GM19043 (cell line): Measurements from ENCODE around the gene GALNT10.

Experiments
- ATAC-seq: cut with Tn5 transposase; IDR thresholded peaks from one replicate; pipeline ENCODE4 v1.9.1; 2021; ENCODE audit warnings: low read depth; ENCODE audit not compliant: unreplicated experiment

The GALNT10 gene

DNA sequence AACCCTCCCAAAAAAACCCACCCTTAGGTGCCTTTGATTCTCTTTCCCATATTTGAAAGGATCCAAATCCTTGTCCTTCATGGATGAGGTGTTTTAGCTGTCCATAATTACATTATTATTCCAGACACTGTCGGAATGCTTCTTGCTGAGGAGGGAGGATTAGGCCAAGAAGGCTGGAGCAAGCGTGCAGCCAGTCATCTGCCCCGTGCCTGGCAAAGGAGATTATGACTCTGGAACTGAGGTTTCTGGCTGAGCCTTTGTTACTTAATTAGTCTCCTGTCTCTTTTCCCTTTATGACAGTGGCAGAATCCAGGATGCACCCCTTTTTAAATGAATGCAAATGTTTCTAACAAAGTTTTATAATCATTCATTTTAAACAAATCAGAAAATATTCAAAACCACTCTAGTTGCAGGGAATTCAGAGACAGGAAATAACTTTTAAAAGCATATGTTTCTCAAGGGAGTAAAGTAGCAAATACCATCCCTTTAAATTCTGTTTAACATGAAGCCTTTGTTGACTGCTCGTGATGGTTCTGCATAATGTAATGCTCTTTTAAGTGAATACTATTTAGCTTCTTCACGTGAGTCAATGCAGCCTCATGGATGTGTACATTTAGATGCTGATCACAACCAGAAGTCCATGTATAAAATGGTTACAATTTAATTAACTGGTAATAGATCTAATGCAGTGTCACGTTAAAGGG is 69.8 kb downstream of the GALNT10 start:
- no peak for ATAC-seq

DNA sequence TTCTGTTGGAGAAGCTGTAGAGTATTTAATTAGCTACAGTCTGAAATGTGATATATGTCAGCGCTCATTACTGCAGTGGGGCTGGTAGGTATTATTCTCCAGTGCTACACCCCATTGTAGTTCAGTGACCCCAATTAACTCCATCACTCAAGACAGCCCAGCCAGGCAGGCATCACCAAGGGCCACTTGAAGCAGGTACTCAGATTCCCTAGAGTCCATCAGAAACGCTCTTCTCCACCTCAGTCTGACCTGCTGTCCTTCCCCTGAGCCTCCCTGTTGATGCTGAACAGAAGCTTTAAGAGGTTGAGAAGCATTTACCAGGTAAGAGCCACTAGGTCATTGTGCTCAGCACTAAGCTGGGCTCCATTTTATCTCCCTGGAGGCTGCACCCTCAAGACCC is 71.8 kb downstream of the GALNT10 start:
- ATAC-seq: no peak

DNA sequence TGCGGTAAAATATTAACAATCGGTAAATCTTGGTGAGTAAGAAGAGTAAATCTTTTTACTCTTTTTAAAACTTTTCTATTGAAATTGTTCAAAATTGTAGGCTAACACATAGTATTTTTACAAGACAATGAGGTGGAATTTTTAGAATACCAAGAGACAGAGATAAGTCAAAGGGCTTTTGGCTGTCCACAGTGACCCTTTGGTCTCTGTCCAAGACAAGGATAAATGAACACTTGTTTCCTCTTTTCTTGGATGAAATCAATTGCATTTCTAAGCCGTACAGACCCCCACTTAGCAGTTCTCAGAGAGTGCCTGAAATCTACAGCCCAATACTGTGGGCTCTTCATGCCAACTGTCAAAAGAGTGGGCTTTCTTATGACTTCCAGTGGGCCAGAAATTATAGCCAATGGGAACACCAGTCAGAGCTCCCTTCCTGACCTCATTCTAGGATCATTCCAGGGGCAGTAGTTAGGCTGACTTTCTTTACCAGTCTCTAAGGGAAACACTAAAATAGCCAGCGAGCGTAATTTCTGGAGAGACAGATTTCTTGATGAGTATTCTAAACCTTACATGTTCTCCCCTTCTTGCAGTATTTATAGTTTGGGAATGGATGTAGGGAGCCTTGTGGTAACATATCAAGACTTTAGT is 74.1 kb downstream of the GALNT10 start:
- ATAC-seq: no peak

DNA sequence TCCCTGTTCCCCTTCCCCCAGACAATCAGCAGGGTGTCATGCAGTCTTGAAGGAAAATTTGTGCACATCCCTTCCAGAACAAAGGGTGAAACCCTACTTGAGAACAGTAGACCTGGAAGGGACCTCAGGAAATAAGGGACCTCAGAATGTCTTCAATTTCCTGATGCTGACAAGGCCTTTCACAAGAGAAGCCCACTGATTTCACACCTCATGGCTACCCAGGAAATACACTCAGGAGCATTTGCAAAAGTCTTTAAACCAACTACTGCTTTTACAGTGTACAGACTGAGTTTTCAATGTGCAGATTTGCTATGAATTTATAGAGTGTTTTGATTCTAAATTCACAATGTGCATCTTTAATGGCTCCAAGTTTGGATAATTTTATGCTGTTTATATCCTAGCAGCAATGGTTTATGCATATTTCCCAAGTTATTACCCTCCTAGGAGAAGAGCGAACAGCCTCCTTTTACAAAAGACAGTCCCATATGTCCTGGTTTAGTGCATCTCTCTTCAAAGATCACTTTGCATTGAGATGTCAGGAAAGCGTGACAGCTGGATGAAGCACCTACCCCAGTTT is 74.8 kb downstream of the GALNT10 start:
- no peak for ATAC-seq

DNA sequence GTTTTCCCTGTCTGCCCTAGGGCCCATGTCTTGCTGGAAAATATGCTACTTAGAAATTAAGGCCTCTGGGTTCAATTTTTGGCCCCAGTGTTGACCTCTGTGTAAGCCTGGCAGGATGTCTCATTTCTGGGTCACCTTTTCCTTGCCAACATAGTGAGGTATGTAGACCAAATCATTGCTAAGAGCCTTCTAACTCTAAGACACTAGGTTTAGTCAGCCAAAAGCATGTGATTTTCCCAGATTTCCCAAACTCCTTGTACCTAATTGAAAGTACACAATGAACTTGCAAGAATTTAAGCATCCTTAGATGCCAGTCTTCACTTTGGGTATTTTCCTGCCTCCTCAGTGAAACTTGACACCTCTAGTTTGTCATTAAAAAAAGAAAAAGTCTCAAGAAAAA is 77.0 kb downstream of the GALNT10 start:
- ATAC-seq: no peak

DNA sequence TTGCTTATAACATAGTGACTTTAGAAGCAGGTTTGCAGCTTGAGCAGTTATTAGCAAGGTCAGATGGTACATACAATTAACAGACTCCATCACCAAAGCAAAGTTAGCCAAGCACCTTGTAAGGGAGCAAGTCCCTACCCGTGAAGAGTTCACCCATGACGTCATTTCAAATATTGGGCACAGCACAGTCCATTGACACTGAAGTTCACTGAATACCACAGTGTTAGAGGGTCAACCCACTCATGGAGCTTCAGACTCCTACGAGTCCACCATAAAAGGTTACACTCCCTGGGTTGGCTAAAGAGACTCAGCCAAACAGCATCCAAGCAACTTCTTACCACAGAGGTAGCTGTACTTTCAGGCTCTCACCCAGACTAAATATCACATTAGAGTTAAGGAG is 77.5 kb downstream of the GALNT10 start:
- no peak for ATAC-seq

DNA sequence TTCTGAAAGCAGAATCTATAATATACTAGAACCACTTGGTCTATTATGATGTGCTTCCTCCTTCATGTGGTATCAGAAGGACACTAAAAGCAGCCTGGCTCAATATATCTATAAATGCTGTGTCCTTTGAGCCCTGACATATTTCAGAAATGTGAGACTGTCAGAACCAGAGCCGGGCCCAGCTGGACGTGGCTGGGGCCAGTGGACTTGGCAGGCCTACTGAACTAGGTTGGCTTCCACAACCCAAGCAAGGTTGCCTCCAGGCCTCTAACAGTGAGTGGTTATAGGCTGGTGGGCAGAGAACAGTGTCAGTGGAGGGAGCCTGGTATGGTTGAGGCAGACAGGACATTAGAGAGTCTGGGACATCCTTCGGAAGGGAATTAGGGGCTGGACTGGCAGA is 78.9 kb downstream of the GALNT10 start:
- no peak for ATAC-seq

DNA sequence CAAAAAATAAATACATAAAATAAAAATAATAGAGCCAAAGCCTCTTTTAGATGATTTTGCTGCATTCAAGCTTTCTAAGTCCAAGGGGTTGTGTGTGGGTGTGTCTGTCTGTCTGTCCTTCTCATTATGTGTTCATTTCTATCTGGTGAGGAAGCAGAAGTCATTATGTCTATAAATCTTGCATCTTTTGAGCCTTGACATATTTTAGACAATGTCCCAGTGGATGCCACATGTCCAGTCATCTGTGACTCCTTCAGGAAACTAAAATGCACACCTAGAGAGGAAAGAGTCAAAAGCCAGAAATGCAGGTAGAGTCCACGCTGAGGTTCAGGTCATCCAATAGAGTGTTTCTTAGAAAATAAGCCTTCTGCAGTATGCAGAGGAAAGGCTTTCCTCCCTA is 80.9 kb downstream of the GALNT10 start:
- ATAC-seq: no peak

DNA sequence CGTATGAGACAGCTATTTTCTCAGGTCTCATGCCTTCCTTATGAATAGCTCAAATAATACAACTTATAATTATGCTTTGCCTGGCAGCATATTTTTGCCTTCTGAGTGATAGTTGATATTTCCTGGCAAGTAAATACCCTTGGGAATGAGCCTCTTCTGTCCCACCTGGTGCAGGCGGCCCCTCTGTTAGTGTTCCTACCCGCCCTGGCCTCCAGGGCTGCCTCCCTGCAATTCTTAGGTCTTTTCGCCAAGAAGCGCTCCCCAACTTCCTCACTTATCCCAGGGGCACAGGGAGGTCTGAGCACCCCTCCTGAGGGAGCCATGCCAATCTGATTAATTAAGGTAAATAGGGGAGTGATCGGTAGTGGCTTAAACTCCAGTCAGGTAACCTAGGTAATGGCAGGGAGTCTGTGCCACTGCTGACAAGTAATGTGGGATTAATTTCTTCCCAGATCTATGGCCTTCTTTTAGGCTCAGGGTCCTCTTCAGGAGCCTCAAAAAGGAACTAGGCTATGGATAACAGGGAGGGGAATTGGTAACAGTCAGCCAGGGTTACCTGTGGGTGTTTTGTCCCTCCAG is 81.5 kb downstream of the GALNT10 start:
- no peak for ATAC-seq

DNA sequence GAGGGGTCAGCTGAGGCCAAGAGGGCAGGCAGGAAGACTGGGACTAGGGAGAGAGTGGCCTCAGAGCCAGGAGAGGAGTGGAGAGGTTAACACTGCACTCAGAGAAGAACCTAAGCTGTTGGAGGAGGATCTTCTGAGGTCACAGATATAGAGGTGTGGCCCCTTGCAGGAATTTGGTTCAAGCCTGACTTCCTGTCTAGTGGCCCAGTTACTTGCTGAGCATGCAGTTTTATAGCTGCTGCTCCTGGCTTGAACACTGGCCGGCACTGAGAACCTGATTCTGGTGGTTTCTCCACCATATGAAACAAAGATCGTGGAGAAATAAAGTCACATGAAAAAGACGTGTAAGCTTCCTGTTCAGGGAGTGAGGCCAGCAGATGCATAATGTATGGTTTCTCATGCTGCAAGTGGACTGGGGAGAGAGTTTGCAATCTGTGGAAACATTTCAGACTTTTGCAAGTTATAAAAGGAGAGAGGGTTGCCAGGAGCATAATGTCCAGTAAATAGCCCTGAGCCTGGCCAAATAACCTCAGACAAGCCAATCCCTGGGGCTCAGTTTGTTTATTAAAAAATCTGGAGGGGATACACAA is 82.6 kb downstream of the GALNT10 start:
- ATAC-seq: peak; percentile 67

DNA sequence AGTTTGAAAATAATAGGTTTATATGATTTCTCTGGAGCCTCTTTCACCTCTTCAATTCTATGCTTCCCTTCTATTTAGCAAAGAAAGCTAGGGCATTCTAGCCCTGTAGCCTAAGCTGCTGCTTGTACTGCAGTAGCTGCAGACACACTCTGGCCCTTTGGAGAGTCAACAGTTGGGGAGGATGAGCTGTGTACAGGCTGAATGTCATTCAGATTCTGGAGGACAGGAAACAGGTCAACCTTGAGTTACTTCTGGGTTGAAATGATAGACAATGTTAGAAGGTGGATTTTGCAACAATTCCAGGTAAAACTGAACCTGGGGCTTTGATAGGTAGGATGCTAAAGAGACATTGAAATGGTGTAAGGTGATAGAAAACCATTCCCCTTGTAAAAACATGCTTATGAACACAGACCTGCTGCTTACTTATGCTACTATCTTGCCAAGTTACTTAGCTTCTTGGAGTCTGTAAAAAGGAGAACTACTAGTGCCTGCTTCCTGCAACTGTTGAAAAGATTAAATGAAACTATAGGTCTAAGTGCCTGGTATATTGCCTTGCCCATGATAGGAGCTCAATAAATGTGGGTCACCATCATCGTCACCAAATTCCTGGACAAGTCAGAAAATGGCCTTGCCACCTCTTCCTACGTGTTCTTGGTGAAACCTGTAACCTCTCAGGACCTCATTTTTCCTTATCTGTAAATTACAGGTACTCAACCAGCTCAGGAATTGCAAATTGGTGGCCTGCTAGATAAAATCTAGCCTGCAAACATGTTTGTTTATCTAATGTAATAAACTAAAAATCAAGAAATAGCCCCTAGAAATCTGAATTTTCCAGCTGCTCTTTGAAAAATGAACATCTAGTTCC is 83.7 kb downstream of the GALNT10 start:
- ATAC-seq: no peak

DNA sequence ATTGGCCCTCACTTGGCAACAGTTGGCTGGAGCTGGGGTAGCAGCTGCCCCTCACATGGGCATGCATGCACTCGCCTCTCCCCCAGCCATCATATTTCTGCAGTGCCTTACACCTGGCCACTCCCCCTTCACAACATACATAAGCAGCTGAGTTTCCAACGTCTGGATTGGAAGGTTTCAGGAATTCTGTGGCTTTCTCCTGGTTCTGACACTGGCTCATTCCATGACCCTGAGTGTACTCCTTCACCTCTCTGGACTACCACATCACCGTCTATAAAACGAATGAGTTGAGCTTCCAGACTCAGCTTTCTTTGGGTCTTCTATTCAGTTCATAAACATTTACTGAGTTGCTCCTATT is 84.3 kb downstream of the GALNT10 start:
- ATAC-seq: no peak

DNA sequence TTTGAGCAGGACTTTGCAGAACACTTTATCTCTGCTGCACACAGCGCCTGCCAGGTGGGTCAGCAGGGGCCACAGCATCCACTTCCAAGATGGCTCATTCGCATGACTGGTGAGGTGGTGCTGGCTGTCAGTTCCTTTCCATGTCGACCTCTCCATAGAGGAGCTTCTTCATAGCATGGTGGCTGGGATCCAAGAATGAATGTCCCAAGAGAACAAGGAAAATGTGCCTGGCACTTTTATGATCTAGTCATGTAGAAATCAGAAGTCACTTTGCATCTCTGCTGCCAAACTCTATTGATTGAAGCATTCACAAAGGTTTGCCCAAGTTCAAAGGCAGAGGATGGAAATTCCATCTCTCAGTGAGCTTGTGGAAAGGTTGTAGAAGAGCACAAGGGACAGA is 85.0 kb downstream of the GALNT10 start:
- no peak for ATAC-seq

DNA sequence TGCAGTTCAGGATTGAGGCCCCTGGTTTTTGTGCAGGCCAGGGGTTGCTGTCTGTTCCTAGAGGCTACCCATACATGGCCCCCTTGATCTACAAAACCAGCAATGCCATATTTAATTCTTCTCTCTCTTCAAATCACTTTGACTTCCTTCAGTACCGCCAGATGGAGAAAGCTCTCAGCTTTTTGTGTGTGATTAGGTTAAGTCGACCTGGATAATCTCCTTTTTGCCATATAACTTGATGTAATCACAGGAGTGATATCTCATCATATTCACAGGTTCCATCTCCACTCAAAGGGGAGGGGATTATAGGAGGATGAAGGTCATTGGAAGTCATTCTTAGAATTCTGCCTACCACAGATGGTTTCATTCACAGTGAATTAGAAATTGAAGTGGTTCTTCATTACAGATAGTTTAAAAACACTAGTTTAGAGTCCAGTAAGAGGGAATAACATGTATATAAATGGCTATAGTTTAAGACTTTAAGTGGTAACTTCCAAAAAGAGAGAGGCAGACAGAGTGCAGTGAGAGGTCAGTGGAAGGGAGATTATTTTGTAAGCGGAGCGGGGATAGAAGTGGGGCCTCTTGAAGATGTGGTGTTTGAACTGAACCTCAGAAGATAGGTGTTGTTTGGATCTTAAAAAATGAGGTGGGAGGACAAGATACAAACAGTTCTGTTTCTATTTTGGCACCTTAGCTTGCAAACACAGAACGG is 85.9 kb downstream of the GALNT10 start:
- ATAC-seq: no peak

DNA sequence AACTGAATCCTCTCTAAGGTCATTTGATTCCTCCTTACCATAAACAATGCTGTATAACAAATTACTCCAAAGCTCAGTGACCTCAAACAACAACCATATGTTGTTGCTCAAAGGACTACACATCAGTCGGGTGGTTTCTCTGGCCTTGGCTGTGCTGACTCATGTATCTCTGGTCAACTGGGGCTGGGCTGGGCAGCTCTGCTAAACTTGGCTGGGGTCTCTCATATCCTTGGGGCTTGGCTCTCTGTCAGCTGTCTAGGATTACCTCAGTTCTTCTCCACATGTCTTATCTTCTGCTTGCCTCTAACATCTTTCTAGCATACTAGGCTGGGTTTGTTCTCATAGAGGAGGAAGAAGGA is 86.4 kb downstream of the GALNT10 start:
- ATAC-seq: no peak

DNA sequence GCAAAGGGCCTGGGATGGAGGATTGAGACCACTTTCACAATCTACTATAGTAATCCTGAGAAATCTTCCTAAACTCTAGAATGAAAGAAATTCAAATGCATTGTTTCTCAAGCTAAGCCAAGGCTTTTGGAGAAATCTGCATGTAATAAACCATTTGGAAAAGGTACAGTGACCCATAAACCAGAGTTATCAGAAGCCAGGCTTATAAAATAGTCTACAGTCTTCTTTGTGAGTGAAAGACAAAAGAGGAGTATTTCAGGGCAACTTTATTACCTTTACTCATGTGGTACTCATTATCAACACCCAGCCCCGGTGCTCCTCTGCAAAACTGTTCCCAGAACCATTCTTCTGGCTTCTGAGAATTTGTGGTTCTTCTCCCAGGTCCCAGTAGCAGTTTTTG is 87.0 kb downstream of the GALNT10 start:
- no peak for ATAC-seq

DNA sequence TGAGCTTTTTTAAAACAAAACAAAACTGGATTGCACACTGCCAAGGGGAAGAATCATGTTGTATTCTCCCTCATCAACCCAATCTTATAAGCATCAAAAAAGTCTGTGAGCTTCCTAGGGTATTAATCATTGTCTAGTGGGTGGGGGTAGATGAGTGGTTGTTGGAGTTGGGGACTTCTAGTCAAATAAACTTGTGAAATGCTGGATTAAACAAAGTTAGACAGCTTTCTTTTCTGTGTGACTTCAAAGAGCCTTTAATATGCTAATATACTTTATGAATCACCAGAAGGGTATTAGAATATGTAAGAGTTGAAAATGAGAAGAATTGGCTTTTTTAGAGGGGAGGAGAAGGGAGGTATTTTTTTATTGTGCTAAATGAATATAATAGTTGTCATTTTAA is 87.7 kb downstream of the GALNT10 start:
- no peak for ATAC-seq

DNA sequence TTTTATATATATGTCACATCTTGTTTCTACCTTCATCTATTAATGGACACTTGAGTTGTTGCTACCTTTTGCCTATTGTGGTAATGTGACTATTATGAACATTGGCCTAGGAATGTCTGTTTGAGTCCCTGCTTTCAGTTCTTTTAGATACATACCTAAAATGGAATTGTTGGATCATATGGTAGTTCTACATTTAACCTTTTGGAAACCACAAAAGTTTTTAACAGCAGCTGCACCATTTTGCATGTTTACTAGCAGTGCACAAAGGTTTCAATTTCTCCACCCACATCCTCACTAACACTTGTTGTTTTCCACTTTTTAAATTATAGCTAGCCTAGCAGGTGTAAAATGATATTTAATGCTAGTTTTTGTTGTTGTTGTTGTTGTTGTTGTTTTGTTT is 88.4 kb downstream of the GALNT10 start:
- ATAC-seq: peak; percentile 50

DNA sequence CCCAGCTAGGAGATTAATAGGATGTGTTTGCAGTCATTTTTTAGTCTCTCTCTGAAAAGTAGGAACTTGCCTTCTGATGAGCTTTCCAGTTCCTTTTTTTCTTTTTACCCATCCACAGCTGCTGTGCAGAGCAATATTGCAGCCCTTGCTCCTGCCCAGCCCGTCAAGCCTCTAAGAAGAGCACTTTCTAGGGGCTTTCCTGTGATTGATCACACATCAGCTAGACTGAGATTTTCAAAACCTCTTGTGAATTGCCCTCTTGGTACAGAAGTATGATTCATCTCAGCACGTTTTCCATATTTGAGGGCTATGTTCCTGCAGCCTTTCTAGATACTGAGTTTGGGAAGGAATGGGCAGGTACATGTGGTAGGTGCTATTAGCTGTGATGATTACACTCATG is 93.9 kb downstream of the GALNT10 start:
- peak; percentile 92 for ATAC-seq
